ENCODE results near the gene RBM15B.

DNA sequence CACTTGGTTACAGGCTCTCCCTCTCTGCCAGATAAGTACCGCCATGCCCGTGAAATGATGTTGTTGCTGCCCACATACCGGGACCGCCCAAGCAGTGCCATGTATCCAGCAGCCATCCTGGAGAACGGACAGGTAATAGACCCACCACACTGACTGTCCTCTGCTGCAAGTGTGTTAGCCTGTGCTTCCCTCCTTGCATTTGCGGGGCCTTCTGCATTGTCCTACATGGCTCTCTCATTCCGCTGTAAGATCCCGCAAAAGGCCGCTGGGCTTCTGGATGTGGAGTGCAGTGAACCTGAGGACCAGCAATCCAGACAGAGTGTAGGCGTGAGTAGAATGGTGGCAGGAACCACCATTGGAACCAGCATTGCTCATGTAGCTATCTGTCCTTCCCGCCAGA is 16.6 kb upstream of the RBM15B start:
- TF ChIP-seq, protein P1, sequence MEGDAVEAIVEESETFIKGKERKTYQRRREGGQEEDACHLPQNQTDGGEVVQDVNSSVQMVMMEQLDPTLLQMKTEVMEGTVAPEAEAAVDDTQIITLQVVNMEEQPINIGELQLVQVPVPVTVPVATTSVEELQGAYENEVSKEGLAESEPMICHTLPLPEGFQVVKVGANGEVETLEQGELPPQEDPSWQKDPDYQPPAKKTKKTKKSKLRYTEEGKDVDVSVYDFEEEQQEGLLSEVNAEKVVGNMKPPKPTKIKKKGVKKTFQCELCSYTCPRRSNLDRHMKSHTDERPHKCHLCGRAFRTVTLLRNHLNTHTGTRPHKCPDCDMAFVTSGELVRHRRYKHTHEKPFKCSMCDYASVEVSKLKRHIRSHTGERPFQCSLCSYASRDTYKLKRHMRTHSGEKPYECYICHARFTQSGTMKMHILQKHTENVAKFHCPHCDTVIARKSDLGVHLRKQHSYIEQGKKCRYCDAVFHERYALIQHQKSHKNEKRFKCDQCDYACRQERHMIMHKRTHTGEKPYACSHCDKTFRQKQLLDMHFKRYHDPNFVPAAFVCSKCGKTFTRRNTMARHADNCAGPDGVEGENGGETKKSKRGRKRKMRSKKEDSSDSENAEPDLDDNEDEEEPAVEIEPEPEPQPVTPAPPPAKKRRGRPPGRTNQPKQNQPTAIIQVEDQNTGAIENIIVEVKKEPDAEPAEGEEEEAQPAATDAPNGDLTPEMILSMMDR (IDR thresholded peaks at IDR 0.05 in 4 of 5, conservative IDR thresholded peaks at IDR 0.05 in 1 of 5), result no peak
- TF ChIP-seq POLR2A (IDR thresholded peaks at IDR 0.05), result no peak
